Lower leg skin (tissue), 3 donors: Measurements from ENCODE around the gene NDE1.

ENCODE experiments used
- POLR2A ChIP-seq, 2 donors: fragments of 450-650 bp; IDR thresholded peaks; one replicate each; pipeline ENCODE4 v1.6.1; 2016 to 2017; ENCODE audit warnings: antibody characterized with exemption in 2 of 2, mild to moderate bottlenecking in 1 of 2, moderate library complexity in 1 of 2
- TF ChIP-seq, protein P1 (sequence below), 3 donors: fragments of 450-650 bp; IDR thresholded peaks; one replicate each; pipeline ENCODE4 v1.5.1; 2016; ENCODE audit warnings: antibody characterized with exemption in 3 of 3, mild to moderate bottlenecking in 3 of 3, moderate library complexity in 2 of 3

GRCh38 chr16:15642557-15643047, 7.4 kb upstream of the NDE1 start:
- no peak for TF ChIP-seq POLR2A (IDR thresholded peaks at IDR 0.05)
- TF ChIP-seq, protein P1, sequence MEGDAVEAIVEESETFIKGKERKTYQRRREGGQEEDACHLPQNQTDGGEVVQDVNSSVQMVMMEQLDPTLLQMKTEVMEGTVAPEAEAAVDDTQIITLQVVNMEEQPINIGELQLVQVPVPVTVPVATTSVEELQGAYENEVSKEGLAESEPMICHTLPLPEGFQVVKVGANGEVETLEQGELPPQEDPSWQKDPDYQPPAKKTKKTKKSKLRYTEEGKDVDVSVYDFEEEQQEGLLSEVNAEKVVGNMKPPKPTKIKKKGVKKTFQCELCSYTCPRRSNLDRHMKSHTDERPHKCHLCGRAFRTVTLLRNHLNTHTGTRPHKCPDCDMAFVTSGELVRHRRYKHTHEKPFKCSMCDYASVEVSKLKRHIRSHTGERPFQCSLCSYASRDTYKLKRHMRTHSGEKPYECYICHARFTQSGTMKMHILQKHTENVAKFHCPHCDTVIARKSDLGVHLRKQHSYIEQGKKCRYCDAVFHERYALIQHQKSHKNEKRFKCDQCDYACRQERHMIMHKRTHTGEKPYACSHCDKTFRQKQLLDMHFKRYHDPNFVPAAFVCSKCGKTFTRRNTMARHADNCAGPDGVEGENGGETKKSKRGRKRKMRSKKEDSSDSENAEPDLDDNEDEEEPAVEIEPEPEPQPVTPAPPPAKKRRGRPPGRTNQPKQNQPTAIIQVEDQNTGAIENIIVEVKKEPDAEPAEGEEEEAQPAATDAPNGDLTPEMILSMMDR (IDR thresholded peaks at IDR 0.05): no peak
